ENCODE results near the gene LMCD1. TPM values are rescaled to one million over a fixed set of nuclear protein-coding genes. Genes with fewer than 3 reads are reported as not detected.

Gene LMCD1
- total and polyA plus RNA-seq, 12 donors, result 18.6 to 459 (median 45.7) TPM

GRCh38 chr3:8541486-8541885 lies 39.9 kb downstream of the LMCD1 start:
- Histone ChIP-seq H3K4me1 (peaks cover 0 to 39% (median 20%) of the 10 kb centered on the region in 9 donors), H3K27me3 (no peaks in the 10 kb centered on the region), H3K36me3 (peaks cover 0 to 98% (median 30%) of the 10 kb centered on the region in 9 donors), H3K4me3 (no peak overlapping the region), H3K9me3 (no peaks in the 10 kb centered on the region), H3K27ac (peak overlapping the region in 1 of 10 donors; percentile 2)
- DNase-seq (no peak), ATAC-seq (no peak)
- TF ChIP-seq, protein P1, sequence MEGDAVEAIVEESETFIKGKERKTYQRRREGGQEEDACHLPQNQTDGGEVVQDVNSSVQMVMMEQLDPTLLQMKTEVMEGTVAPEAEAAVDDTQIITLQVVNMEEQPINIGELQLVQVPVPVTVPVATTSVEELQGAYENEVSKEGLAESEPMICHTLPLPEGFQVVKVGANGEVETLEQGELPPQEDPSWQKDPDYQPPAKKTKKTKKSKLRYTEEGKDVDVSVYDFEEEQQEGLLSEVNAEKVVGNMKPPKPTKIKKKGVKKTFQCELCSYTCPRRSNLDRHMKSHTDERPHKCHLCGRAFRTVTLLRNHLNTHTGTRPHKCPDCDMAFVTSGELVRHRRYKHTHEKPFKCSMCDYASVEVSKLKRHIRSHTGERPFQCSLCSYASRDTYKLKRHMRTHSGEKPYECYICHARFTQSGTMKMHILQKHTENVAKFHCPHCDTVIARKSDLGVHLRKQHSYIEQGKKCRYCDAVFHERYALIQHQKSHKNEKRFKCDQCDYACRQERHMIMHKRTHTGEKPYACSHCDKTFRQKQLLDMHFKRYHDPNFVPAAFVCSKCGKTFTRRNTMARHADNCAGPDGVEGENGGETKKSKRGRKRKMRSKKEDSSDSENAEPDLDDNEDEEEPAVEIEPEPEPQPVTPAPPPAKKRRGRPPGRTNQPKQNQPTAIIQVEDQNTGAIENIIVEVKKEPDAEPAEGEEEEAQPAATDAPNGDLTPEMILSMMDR (IDR thresholded peaks at IDR 0.05), result no peak
- WGBS, 2 donors, result 88 to 90% methylated on average over 9 of the region's 9 CpGs
- intact Hi-C loops (cut with DNase I), result no loop called here

DNA sequence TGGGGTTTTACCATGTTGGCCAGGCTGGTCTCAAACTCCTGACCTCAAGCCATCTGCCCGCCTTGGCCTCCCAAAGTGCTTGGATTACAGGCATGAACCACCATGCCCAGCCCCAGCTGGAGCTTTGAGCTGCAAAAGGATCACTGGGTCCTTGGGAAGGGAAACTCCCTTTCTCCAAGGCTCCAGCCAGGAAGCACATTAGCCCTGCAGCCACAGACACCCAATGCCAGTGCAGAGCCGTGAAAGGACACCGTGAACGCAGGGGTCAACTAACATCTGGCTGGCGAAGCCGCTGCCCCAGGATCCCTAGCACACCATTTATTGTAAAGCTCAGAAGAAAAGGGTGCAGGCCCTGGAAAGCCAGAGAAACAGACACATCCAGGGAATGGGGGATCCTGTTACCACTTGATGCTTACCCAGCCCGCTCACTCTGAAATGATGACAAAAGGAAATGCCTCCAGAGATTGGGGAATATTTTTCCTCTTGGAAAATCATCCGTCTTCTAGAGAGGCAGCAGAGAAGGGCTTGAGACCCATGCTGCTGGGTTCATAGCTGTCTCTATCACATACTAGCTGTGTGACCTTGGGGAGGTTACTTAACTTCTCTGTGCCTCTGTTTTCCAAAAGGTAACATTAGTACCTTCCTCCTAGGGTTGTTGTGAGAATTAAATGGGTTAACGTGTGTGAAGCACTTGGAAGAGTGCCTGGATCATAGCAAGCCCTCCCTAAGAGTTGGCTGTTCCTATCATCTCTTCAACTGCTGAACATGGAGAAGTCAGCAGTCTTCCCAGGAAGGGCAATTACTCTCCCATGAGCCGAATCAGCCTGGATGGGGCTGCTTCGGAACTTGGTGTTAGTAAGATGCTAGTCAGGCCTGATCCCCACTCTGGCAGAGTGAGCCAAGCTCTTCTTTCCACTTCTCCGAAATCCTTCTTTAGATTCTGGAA lies 40.8 kb downstream of the LMCD1 start:
- TF ChIP-seq, protein P1 (IDR thresholded peaks at IDR 0.05), result no peak
- H3K27me3 ChIP-seq, result no peaks in the 10 kb centered on the region
- H3K4me3 ChIP-seq, result no peak overlapping the region
- ATAC-seq (peak in 1 of 8 donors; percentile 22), DNase-seq (no peak)
- peak overlapping the region in 1 of 10 donors; percentile 24 for H3K27ac ChIP-seq
- peaks cover 0 to 43% (median 25%) of the 10 kb centered on the region in 9 donors for H3K4me1 ChIP-seq
- WGBS, 2 donors, result 72 to 74% methylated on average over 12 of the region's 12 CpGs
- H3K9me3 ChIP-seq, result no peaks in the 10 kb centered on the region
- intact Hi-C loops (cut with DNase I), result no loop called here
- H3K36me3 ChIP-seq, result peaks cover 0 to 98% (median 30%) of the 10 kb centered on the region in 9 donors

GRCh38 chr3:8546609-8547008 lies 45.0 kb downstream of the LMCD1 start:
- TF ChIP-seq, protein P1 (IDR thresholded peaks at IDR 0.05), result no peak
- Histone ChIP-seq H3K27me3 (no peaks in the 10 kb centered on the region), H3K4me1 (peaks cover 0 to 41% (median 9%) of the 10 kb centered on the region in 9 donors), H3K36me3 (peaks cover 0 to 100% (median 31%) of the 10 kb centered on the region in 9 donors), H3K9me3 (no peaks in the 10 kb centered on the region), H3K27ac (peak overlapping the region in 2 of 10 donors; percentile 2 to 34), H3K4me3 (no peak overlapping the region)
- 55 to 59% methylated on average over 4 of the region's 4 CpGs for WGBS, 2 donors
- intact Hi-C loops (cut with DNase I), result no loop called here
- DNase-seq, result no peak
- peak in 2 of 8 donors; percentile 30 to 36 for ATAC-seq

DNA sequence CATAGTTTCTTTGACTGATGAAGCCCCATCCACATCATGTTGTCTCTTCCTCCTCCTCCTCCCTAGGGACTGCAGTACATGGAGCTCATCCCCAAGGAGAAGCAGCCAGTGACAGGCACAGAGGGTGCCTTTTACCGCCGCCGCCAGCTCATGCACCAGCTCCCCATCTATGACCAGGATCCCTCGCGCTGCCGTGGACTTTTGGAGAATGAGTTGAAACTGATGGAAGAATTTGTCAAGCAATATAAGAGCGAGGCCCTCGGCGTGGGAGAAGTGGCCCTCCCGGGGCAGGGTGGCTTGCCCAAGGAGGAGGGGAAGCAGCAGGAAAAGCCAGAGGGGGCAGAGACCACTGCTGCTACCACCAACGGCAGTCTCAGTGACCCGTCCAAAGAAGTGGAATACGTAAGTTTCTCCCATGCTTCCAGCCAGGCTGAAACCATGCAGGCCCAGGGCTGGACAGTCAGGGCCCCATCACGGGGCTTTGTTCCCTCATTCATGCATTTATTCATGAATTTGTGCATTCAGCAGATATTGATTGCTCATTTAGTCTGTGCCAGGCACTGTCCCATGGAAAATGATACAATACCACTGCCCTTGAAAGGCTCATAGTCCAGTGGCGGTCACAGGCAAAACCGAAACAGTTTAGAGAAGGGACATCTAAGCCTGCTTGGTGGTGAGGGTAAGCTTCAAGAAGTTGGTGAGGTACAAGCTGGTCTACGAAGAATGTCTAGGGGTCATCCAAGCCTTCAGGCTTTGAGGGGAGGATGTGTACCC lies 47.1 kb downstream of the LMCD1 start:
- intact Hi-C loops (cut with DNase I), result no loop called here
- ATAC-seq (no peak), DNase-seq (no peak)
- Histone ChIP-seq H3K9me3 (no peaks in the 10 kb centered on the region), H3K4me3 (no peak overlapping the region), H3K36me3 (peaks cover 0 to 100% (median 23%) of the 10 kb centered on the region in 9 donors), H3K4me1 (peaks cover 0 to 50% (median 24%) of the 10 kb centered on the region in 9 donors), H3K27ac (no peak overlapping the region), H3K27me3 (no peaks in the 10 kb centered on the region)
- 96 to 98% methylated on average over 17 of the region's 17 CpGs for WGBS, 2 donors
- TF ChIP-seq, protein P1 (IDR thresholded peaks at IDR 0.05), result no peak

Measured in heart right ventricle (tissue), 16 donors.